ENCODE measurements around the gene LRFN2. TPM values are rescaled to one million over a fixed set of nuclear protein-coding genes. Genes with fewer than 3 reads are reported as not detected.

LRFN2 gene
- total RNA-seq, result 1 to 10 TPM in 5 of 8 experiments, under 1 TPM in 2, not detected in 1; 0.10 to 5.1 (median 4.2) TPM

DNA sequence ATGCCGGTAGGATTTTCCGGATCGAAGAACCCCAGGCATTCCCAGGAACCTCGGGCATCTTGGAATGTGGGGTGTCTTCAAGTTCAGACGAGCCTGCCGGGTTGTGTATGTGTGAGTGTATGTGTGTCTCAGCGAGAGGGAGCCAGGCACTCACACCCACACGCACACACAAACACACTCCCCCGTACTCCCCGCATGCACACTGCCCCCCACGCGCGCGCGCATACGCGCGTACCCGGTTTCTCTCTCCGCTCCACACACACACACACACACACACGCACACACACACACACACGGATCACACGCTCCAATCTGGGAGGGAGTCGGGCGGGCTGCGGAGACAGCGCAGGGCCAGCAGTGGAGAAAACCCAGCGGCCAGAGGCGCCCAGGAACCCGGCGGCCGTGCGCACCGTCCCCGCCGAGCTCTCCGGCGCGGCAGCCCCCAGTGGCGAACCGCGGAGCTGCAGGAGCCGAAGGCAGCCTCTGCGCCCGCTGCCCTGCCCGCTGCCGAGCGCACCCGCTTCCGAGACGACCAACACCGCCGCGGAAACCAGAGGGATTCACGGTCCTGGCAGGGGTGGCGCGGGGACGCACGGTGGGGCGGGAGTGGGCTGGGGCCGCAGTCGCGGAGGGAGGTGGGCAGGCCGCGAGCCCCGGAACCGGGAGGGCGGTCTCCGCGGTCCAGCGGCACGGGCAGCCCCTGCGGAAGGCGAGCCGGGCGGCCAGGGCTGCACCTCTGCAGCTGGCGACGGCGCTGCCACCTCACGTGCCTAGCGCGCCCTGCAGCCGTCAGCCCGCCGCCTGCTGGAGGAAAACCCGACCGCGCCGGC is at the start of gene LRFN2:
Gene LRFN2, minus strand, starts transcription at position 125 of the 830 bp plus-strand sequence.
- H3K27ac ChIP-seq, result peak within 1 kb of the TSS; percentile 80 to 85
- WGBS, 10 experiments, result 0% methylated on average over 1 to 6 of the region's 89 CpGs; no CpG with 5 or more reads in 6 of the 10 experiments
- peak; percentile 86 to 97 (median 92) for ATAC-seq (replicated peaks in 6 of 8)
- H3K4me1 ChIP-seq (replicated peaks in 1 of 2), result peaks cover 12 to 20% of the 10 kb centered on the region in 2 donors
- in situ Hi-C loops (cut with MboI; ENCODE audit: low pct_unique_long_range_greater_than_20kb in 2 of 9, low sequenced_read_pairs in 9 of 9, unreplicated experiment in 9 of 9), result loop anchor here in 1 of 9 experiments (25.0 kb wide), 1 partner anchor 600 kb away; no protein-coding TSS in a partner anchor
- H3K4me3 ChIP-seq, result peak within 1 kb of the TSS; percentile 42 to 64 (median 51)

DNA sequence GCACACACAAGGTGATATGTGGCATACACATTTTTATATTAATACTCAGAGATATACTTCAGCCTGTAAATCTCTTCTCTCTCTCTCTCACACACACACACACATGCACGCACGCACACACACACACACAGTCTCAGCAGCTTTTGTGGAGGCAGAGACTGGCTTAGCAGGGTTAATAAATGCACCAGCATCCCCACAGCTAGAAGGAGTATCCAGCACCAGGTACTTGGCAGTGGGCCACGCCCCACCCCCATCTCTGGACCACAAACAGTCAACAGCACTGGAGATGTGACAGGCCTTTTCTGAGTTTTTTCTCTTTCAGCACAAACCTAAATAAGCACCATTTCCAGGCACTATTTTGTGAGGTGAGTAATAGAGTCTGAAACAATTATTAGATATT is 47.3 kb upstream of the LRFN2 start:
- WGBS, 10 experiments, result 57 to 100% (median 82%) methylated on average over 1 to 3 of the region's 3 CpGs; no CpG with 5 or more reads in 4 of the 10 experiments
- Histone ChIP-seq H3K4me3 (no peak overlapping the region), H3K4me1 (replicated peaks in 1 of 2) (peaks cover 28 to 46% of the 10 kb centered on the region in 2 donors), H3K27ac (no peak overlapping the region)
- ATAC-seq (replicated peaks in 6 of 8), result peak in 2 of 8 experiments; percentile 8 to 19
- in situ Hi-C loops (cut with MboI; ENCODE audit: low pct_unique_long_range_greater_than_20kb in 2 of 9, low sequenced_read_pairs in 9 of 9, unreplicated experiment in 9 of 9), result no loop called here

DNA sequence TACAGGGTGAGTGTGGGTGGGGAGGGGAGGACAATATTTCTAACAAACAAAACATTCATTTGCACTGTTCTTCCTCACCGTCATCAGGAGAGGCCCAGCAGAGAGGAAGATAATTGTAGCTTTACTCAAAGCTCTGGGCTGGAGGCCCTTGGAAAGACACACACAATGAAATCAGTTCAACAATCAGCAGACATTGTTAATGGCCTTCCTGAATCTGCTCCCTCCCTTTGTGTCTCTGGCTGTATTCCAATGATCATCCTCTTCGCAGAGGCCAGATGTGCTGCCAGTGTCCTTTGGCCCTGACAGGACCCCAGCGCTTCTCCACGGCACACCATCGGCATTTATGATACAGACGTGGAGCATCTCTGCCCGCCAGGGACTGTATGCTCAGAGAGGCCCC is 44.6 kb upstream of the LRFN2 start:
- WGBS, 10 experiments, result 0 to 40% (median 19%) methylated on average over 1 to 4 of the region's 7 CpGs; no CpG with 5 or more reads in 6 of the 10 experiments
- H3K4me3 ChIP-seq, result no peak overlapping the region
- ATAC-seq (replicated peaks in 6 of 8), result peak in 5 of 8 experiments; percentile 33 to 57 (median 52)
- H3K27ac ChIP-seq, result peak overlapping the region; percentile 20 to 40
- H3K4me1 ChIP-seq (replicated peaks in 1 of 2), result peaks cover 26 to 37% of the 10 kb centered on the region in 2 donors
- in situ Hi-C loops (cut with MboI; ENCODE audit: low pct_unique_long_range_greater_than_20kb in 2 of 9, low sequenced_read_pairs in 9 of 9, unreplicated experiment in 9 of 9), result no loop called here

DNA sequence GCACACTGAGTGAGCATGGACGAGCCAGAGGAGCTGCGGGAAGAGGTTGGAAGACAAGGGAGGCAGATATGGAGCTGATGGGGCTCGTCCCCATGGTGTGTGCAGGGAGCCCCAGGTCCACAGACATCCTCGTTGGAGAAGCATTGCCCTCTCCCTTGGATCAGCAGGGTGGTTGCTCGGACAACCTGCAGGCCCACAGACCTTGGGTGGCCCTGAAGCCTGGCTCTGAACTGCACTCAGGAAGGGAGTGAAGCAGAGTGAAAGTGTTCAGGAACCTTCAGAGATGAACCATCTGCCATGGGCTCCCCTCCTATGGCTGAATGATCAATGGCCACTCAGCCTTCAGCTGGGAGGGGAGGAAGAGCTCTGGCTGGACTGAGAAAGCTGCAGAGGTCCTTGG is 43.3 kb upstream of the LRFN2 start:
- Histone ChIP-seq H3K4me3 (no peak overlapping the region), H3K27ac (peak overlapping the region in 1 of 2 donors; percentile 57), H3K4me1 (replicated peaks in 1 of 2) (peaks cover 26 to 37% of the 10 kb centered on the region in 2 donors)
- in situ Hi-C loops (cut with MboI; ENCODE audit: low pct_unique_long_range_greater_than_20kb in 2 of 9, low sequenced_read_pairs in 9 of 9, unreplicated experiment in 9 of 9), result no loop called here
- ATAC-seq (replicated peaks in 6 of 8), result peak in 5 of 8 experiments; percentile 48 to 61 (median 53)
- WGBS, 10 experiments, result no CpG with 5 or more reads among the region's 5 CpGs

DNA sequence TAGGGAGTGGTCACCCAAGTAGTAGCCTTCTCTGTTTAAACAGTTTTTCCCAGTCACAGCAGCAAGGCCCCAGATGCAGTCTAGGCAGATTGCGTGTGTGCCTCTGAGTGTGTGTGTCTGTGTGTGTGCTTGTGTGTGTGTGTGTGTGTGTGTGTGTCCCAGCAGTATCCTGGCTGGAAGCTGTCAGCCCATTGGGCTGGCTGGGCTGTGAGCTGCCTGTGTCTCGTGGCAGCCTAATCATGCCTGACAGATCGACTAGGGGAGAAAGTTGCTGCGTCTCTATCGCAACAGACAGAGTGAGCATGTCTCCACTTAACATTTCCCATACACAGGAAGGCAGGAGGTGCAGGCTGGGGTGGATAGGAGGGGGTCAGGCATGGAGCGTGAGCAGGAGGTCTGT is 42.9 kb upstream of the LRFN2 start:
- in situ Hi-C loops (cut with MboI; ENCODE audit: low pct_unique_long_range_greater_than_20kb in 2 of 9, low sequenced_read_pairs in 9 of 9, unreplicated experiment in 9 of 9), result no loop called here
- no peak overlapping the region for H3K4me3 ChIP-seq
- 20 to 83% (median 67%) methylated on average over 1 to 2 of the region's 6 CpGs; no CpG with 5 or more reads in 5 of the 10 experiments for WGBS, 10 experiments
- H3K27ac ChIP-seq, result peak overlapping the region; percentile 23 to 49
- peak in 7 of 8 experiments; percentile 14 to 91 (median 84) for ATAC-seq (replicated peaks in 6 of 8)
- peaks cover 26 to 37% of the 10 kb centered on the region in 2 donors for H3K4me1 ChIP-seq (replicated peaks in 1 of 2)

DNA sequence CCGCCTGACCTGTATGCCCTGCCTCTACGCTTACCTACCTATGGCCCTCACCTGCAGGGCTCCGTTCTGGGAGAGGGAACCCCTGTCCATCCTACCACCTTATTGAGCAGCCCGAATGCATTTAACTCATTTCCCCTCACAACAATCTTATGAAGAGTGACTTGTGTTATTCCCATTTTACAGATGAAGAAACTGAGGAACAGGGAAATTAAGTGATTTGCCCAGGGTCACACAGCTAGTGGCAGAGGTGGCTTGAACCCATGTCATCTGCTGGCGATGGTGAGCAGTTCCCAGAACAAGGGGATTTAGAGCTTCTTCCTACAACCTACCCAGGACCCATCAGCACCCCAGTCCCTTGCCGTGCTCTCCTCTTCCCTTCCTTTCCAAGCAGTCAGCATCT is 42.3 kb upstream of the LRFN2 start:
- in situ Hi-C loops (cut with MboI; ENCODE audit: low pct_unique_long_range_greater_than_20kb in 2 of 9, low sequenced_read_pairs in 9 of 9, unreplicated experiment in 9 of 9), result no loop called here
- 50 to 100% (median 88%) methylated on average over 1 to 5 of the region's 6 CpGs for WGBS, 10 experiments
- H3K4me3 ChIP-seq, result no peak overlapping the region
- peaks cover 26 to 31% of the 10 kb centered on the region in 2 donors for H3K4me1 ChIP-seq (replicated peaks in 1 of 2)
- H3K27ac ChIP-seq, result peak overlapping the region in 1 of 2 donors; percentile 49
- no peak for ATAC-seq (replicated peaks in 6 of 8)

DNA sequence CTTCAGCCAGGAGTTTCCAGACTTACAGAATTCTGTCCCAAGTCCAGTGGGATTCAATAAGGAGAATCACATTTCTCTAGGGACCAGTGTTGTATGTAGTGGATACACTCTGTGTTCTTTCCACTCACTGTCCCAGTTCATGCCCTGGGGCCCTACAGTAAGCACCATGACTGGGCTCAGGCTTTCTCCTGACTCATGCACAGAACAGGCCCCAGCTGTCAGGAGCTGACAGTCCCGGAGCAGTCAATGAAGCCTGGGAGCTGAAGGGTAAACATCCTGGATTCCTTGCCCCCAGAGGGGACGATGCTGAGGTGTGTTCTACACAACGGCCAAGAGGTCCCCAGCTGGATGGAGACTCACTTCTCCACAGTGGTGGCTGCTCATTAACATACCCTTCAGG is 40.2 kb upstream of the LRFN2 start:
- in situ Hi-C loops (cut with MboI; ENCODE audit: low pct_unique_long_range_greater_than_20kb in 2 of 9, low sequenced_read_pairs in 9 of 9, unreplicated experiment in 9 of 9), result no loop called here
- Histone ChIP-seq H3K4me1 (replicated peaks in 1 of 2) (peaks cover 31% of the 10 kb centered on the region in 2 donors), H3K4me3 (no peak overlapping the region), H3K27ac (no peak overlapping the region)
- 45 to 100% methylated on average over 1 to 2 of the region's 3 CpGs; no CpG with 5 or more reads in 8 of the 10 experiments for WGBS, 10 experiments
- peak in 2 of 8 experiments; percentile 88 to 97 for ATAC-seq (replicated peaks in 6 of 8)

DNA sequence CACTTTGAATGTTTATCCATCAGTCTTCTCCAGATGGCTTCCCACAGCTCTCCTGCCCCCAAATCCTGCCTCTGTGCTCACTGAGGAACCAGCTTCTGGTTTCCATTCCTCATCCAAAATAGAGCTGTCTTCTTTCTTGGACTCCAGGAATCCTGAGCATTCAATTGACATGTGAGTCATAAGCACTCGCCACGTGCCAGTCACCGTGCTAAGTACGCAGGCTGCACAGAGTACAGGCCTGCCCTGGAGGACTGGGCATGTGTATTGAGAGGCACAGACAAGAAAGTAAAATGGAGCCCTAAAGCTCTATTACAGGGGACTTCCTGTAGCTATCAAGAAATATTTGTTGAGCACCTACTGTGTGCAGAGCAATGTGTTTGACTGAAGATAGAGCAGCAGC is 39.7 kb upstream of the LRFN2 start:
- WGBS, 10 experiments, result 50 to 100% (median 91%) methylated on average over 1 to 4 of the region's 4 CpGs; no CpG with 5 or more reads in 2 of the 10 experiments
- Histone ChIP-seq H3K4me3 (no peak overlapping the region), H3K27ac (no peak overlapping the region), H3K4me1 (replicated peaks in 1 of 2) (peaks cover 31 to 32% of the 10 kb centered on the region in 2 donors)
- peak in 2 of 8 experiments; percentile 24 to 76 for ATAC-seq (replicated peaks in 6 of 8)
- in situ Hi-C loops (cut with MboI; ENCODE audit: low pct_unique_long_range_greater_than_20kb in 2 of 9, low sequenced_read_pairs in 9 of 9, unreplicated experiment in 9 of 9), result no loop called here

DNA sequence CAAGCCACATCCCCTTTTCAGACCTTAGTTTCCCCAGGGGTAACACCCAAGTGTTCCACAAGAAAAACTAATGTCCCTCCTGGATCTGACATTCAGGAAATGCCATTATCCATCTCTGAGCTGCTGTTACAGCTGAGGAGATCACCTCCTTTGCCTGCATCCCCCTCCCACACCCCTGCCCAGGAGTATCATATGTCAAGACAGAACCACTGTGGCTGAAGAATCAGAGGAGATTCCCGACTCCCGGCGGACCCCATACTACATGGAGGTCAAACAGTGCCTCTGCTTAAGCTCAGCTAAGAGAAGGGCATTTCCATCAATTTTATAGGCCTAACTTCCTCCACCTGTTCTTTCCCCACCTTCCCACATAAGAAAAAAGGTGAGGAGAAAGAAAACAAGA is 36.8 kb upstream of the LRFN2 start:
- Histone ChIP-seq H3K4me1 (replicated peaks in 1 of 2) (peaks cover 28 to 35% of the 10 kb centered on the region in 2 donors), H3K27ac (no peak overlapping the region), H3K4me3 (no peak overlapping the region)
- in situ Hi-C loops (cut with MboI; ENCODE audit: low pct_unique_long_range_greater_than_20kb in 2 of 9, low sequenced_read_pairs in 9 of 9, unreplicated experiment in 9 of 9), result no loop called here
- no peak for ATAC-seq (replicated peaks in 6 of 8)
- 63 to 95% (median 82%) methylated on average over 1 to 3 of the region's 3 CpGs; no CpG with 5 or more reads in 6 of the 10 experiments for WGBS, 10 experiments

DNA sequence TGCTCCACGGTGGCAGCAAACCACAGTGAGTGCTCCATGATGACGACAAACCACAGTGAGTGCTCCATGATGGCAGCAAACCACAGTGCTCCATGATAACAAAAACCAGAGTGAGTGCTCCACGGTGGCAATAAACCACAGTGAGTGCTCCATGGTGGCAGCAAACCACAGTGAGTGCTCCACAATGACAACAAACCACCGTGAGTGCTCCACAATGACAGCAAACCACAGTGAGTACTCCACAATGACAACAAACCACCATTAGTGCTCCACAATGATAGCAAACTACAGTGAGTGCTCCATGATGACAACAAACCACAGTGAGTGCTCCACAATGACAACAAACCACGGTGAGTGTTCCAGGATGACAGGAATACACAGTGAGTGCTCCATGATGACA is 36.0 kb upstream of the LRFN2 start:
- ATAC-seq (replicated peaks in 6 of 8), result no peak
- no peak overlapping the region for H3K27ac ChIP-seq
- H3K4me3 ChIP-seq, result no peak overlapping the region
- peaks cover 28 to 35% of the 10 kb centered on the region in 2 donors for H3K4me1 ChIP-seq (replicated peaks in 1 of 2)
- in situ Hi-C loops (cut with MboI; ENCODE audit: low pct_unique_long_range_greater_than_20kb in 2 of 9, low sequenced_read_pairs in 9 of 9, unreplicated experiment in 9 of 9), result no loop called here
- WGBS, 10 experiments, result 20 to 83% (median 60%) methylated on average over 2 to 5 of the region's 5 CpGs; no CpG with 5 or more reads in 4 of the 10 experiments

DNA sequence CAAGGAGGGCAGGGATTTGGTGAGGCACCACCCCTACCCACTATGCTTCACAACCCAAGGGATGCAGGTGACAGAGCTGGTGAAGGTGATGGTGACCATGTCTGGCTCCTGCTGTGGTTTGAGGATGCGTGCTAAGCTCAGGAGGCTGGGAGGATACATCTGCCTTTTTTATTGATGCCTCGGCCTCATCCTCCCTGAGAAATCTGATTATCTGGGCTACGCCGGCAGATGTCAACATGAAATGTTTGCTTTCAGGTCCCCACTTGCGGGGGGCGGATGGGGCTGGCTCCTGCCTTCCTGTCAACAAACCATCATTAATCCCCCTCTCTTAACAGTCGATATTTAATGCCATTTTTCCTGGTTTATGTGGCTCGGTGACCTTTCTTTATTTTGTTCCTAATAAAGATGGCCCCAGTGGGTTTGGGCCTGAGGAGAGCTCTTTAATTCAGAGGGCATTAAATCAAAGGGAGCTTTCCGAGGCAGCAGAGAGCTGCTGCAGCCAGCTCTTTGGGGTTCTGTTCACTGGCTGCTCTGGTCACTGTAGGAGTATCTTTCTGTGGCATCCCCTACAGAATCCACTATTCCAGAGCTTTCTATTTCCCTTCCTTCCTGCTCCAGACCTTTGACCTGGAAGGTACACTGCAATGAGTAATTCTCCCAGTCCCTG is 33.5 kb upstream of the LRFN2 start:
- 0 to 56% (median 38%) methylated on average over 2 to 7 of the region's 9 CpGs; no CpG with 5 or more reads in 3 of the 10 experiments for WGBS, 10 experiments
- H3K4me1 ChIP-seq (replicated peaks in 1 of 2), result peaks cover 28 to 35% of the 10 kb centered on the region in 2 donors
- in situ Hi-C loops (cut with MboI; ENCODE audit: low pct_unique_long_range_greater_than_20kb in 2 of 9, low sequenced_read_pairs in 9 of 9, unreplicated experiment in 9 of 9), result no loop called here
- peak in 5 of 8 experiments; percentile 45 to 89 (median 85) for ATAC-seq (replicated peaks in 6 of 8)
- H3K27ac ChIP-seq, result peak overlapping the region; percentile 11 to 59
- no peak overlapping the region for H3K4me3 ChIP-seq

DNA sequence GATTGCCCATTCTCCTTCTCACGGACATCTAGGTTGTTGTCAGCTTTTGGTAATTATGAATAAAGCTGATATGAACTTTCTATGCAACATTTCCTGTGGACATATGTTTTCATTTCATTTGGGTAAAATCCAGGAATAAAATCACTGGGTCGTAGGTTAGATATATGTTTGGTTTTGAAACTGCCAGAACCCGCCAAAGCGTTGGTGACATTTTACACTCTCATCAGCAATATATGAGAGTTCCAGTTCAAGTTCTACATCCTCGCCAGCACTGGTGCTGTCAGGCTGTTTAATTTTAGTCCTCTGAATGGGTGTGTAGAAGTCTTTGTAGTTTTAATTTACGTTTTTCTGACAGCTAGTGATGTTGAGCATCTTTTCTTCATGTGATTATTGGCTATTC is 27.5 kb upstream of the LRFN2 start:
- in situ Hi-C loops (cut with MboI; ENCODE audit: low pct_unique_long_range_greater_than_20kb in 2 of 9, low sequenced_read_pairs in 9 of 9, unreplicated experiment in 9 of 9), result no loop called here
- Histone ChIP-seq H3K4me3 (no peak overlapping the region), H3K27ac (no peak overlapping the region), H3K4me1 (replicated peaks in 1 of 2) (peaks cover 2 to 4% of the 10 kb centered on the region in 2 donors)
- 0 to 100% (median 56%) methylated on average over 1 to 6 of the region's 6 CpGs for WGBS, 10 experiments
- no peak for ATAC-seq (replicated peaks in 6 of 8)

DNA sequence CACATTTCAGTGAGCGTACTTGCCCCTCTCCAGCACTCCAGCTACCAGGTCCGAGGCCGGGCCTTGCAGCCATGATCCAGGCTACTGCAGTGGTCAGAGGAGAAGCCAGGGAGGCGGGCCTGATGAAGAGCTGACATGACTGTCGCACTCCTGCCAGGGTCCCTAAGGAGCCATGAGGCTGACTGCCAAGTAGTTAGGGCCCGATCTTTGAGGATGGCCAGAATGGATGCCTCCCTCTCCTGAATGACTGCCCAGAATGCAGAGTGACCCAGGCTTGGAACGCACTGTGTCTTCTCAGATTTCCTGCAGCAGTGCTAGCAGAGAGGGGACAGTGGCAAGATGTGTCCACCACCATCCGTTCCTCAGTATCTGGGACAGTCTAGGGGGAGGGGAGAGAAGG is 24.7 kb upstream of the LRFN2 start:
- no peak for ATAC-seq (replicated peaks in 6 of 8)
- Histone ChIP-seq H3K27ac (no peak overlapping the region), H3K4me1 (replicated peaks in 1 of 2) (no peaks in the 10 kb centered on the region), H3K4me3 (no peak overlapping the region)
- in situ Hi-C loops (cut with MboI; ENCODE audit: low pct_unique_long_range_greater_than_20kb in 2 of 9, low sequenced_read_pairs in 9 of 9, unreplicated experiment in 9 of 9), result no loop called here
- 75 to 100% (median 100%) methylated on average over 1 to 2 of the region's 8 CpGs; no CpG with 5 or more reads in 7 of the 10 experiments for WGBS, 10 experiments
